ENCODE data around the gene C1QTNF3. TPM values are rescaled to one million over a fixed set of nuclear protein-coding genes. Genes with fewer than 3 reads are reported as not detected.
"Not testable (repeated sequence)": the region's sequence is repeated elsewhere in the genome, so short reads cannot be mapped to it uniquely, and the experiment has no call there.

Gene C1QTNF3
- total RNA-seq (1 to 10 TPM in 8 of 10 donors, under 1 TPM in 2; 0.56 to 3.2 (median 1.3) TPM), polyA plus RNA-seq (1 to 10 TPM in 1 of 2 donors, under 1 TPM in 1; 0.51 to 6.3 TPM)
- long read RNA-seq, donor 1: 0 reads
- long read RNA-seq, donor 2: 0 reads
- long read RNA-seq, donor 3: 0 reads

GRCh38 chr5:34043099-34043876 is at the start of gene C1QTNF3:
C1QTNF3 (minus strand) TSS chr5:34043213; CDS start chr5:34043125, 88 bp downstream.
- no peaks in the 10 kb centered on the region for H3K27me3 ChIP-seq
- no peak for TF ChIP-seq CTCF (IDR thresholded peaks at IDR 0.05)
- H3K4me3 ChIP-seq: no peak within 1 kb of the TSS
- DNase-seq (no peak), ATAC-seq (peak in 5 of 8 donors; percentile 13 to 51 (median 29))
- no peaks in the 10 kb centered on the region for H3K36me3 ChIP-seq
- intact Hi-C loops (cut with DNase I): no loop called here
- peaks cover 10 to 64% (median 35%) of the 10 kb centered on the region in 9 donors for H3K4me1 ChIP-seq
- peak within 1 kb of the TSS in 3 of 10 donors; percentile 7 to 62 (median 51) for H3K27ac ChIP-seq
- 48 to 50% methylated on average over 10 of the region's 10 CpGs for WGBS, 2 donors
- H3K9me3 ChIP-seq: no peaks in the 10 kb centered on the region

- H3K9me3 ChIP-seq; H3K36me3 ChIP-seq; H3K4me3 ChIP-seq; ATAC-seq; H3K4me1 ChIP-seq; H3K27me3 ChIP-seq; intact Hi-C loops (cut with DNase I); DNase-seq; H3K27ac ChIP-seq: not testable (repeated sequence)
- WGBS, 2 donors: 87 to 90% methylated on average over 7 of the region's 7 CpGs
Observed at GRCh38 chr5:34091039-34091438, 48.0 kb upstream of the C1QTNF3 start.

GRCh38 chr5:34089802-34090201 is 46.8 kb upstream of the C1QTNF3 start:
- H3K9me3 ChIP-seq; intact Hi-C loops (cut with DNase I); H3K36me3 ChIP-seq; H3K4me3 ChIP-seq; DNase-seq; H3K4me1 ChIP-seq; ATAC-seq; H3K27ac ChIP-seq; H3K27me3 ChIP-seq: not testable (repeated sequence)
- WGBS, 2 donors: 96 to 98% methylated on average over 2 of the region's 3 CpGs

- ATAC-seq; H3K27me3 ChIP-seq; H3K27ac ChIP-seq; H3K36me3 ChIP-seq; intact Hi-C loops (cut with DNase I); DNase-seq; H3K4me1 ChIP-seq; H3K9me3 ChIP-seq; H3K4me3 ChIP-seq: not testable (repeated sequence)
- WGBS, 2 donors: 96 to 99% methylated on average over 2 of the region's 3 CpGs
Observed at GRCh38 chr5:34087728-34088127, 44.7 kb upstream of the C1QTNF3 start.

GRCh38 chr5:34083898-34084297 is 40.9 kb upstream of the C1QTNF3 start:
- WGBS, 2 donors: 61 to 63% methylated on average over 4 of the region's 4 CpGs
- H3K27ac ChIP-seq; H3K4me1 ChIP-seq; intact Hi-C loops (cut with DNase I); H3K36me3 ChIP-seq; H3K4me3 ChIP-seq; DNase-seq; H3K9me3 ChIP-seq; H3K27me3 ChIP-seq; ATAC-seq: not testable (repeated sequence)

GRCh38 chr5:34079505-34079904 is 36.5 kb upstream of the C1QTNF3 start:
- H3K27me3 ChIP-seq; H3K4me3 ChIP-seq; H3K9me3 ChIP-seq; intact Hi-C loops (cut with DNase I); H3K4me1 ChIP-seq; H3K36me3 ChIP-seq; H3K27ac ChIP-seq; DNase-seq; ATAC-seq: not testable (repeated sequence)
- WGBS, 2 donors: 62 to 75% methylated on average over 2 of the region's 2 CpGs

- H3K27ac ChIP-seq; H3K4me3 ChIP-seq; H3K9me3 ChIP-seq; H3K27me3 ChIP-seq; intact Hi-C loops (cut with DNase I); ATAC-seq; DNase-seq; H3K4me1 ChIP-seq; H3K36me3 ChIP-seq: not testable (repeated sequence)
- 48 to 58% methylated on average over 2 of the region's 2 CpGs for WGBS, 2 donors
Observed at GRCh38 chr5:34077636-34078035, 34.6 kb upstream of the C1QTNF3 start.

- intact Hi-C loops (cut with DNase I); H3K9me3 ChIP-seq; DNase-seq; H3K36me3 ChIP-seq; H3K27me3 ChIP-seq; H3K27ac ChIP-seq; H3K4me3 ChIP-seq; H3K4me1 ChIP-seq; ATAC-seq: not testable (repeated sequence)
- 87 to 90% methylated on average over 2 of the region's 5 CpGs for WGBS, 2 donors
Observed at GRCh38 chr5:34076719-34077364, 33.8 kb upstream of the C1QTNF3 start.

- H3K4me1 ChIP-seq; H3K36me3 ChIP-seq; H3K9me3 ChIP-seq; H3K27me3 ChIP-seq; ATAC-seq; DNase-seq; H3K4me3 ChIP-seq; H3K27ac ChIP-seq; intact Hi-C loops (cut with DNase I): not testable (repeated sequence)
- 84 to 86% methylated on average over 3 of the region's 3 CpGs for WGBS, 2 donors
Observed at GRCh38 chr5:34074472-34074871, 31.5 kb upstream of the C1QTNF3 start.

GRCh38 chr5:34074071-34074470 is 31.1 kb upstream of the C1QTNF3 start:
- ATAC-seq; H3K9me3 ChIP-seq; intact Hi-C loops (cut with DNase I); H3K4me1 ChIP-seq; H3K27me3 ChIP-seq; H3K36me3 ChIP-seq; H3K27ac ChIP-seq; DNase-seq; H3K4me3 ChIP-seq: not testable (repeated sequence)
- WGBS, 2 donors: 81 to 85% methylated on average over 2 of the region's 3 CpGs

Measured in heart right ventricle (tissue), 16 donors.